H1 (cell line): ENCODE results near the gene ERG28. TPM values are rescaled to one million over a fixed set of nuclear protein-coding genes. Genes with fewer than 3 reads are reported as not detected.

Experiments used
- BRCA1 ChIP-seq: IDR thresholded peaks from 2 replicates; pipeline ENCODE4 v1.6.1; 2012; ENCODE audit warnings: low read depth, low read length, improper control_type of control experiment
- EZH2 ChIP-seq: fragments of 200-600 bp; sonication (generic); IDR thresholded peaks from 2 replicates; pipeline ENCODE4 v1.7.1; 2012; ENCODE audit warnings: low read depth, mild to moderate bottlenecking, moderate library complexity, low read length, inconsistent platforms; ENCODE audit not compliant: severe bottlenecking
- polyA plus RNA-seq, 7 experiments: library from polyadenylated mRNA; depleted of rRNA in 3 of 7; stranded (reverse) in 5 of 7; unstranded in 2 of 7; fragments of >200 nt in 5 of 7; fragments of 200-250 nt in 2 of 7; gene quantifications; 1 replicate in 5 of 7; 2 replicates in 1 of 7; 4 replicates in 1 of 7; pipeline versions ENCODE4 v1.2.1 to v1.2.3, GENCODE V29; 2011 to 2013; ENCODE audit warnings: missing spikeins in 2 of 7, mixed read lengths in 2 of 7
- total RNA-seq: library from RNA; stranded (reverse); fragmentation: NEBNext Ultra II Directional; extraction: Animal tissue kit (Norgen Biotek cat#: 25700); gene quantifications from 2 replicates; pipeline ENCODE4 v1.2.1, GENCODE V29; 2021
- TF ChIP-seq, protein P1 (sequence below): fragments of 300-600 bp; sonication (generic); IDR thresholded peaks from 2 replicates; pipeline ENCODE4 v1.7.1; 2012; ENCODE audit warnings: low read length, moderate library complexity, mild to moderate bottlenecking, inconsistent platforms; ENCODE audit not compliant: insufficient replicate concordance

The ERG28 gene
- total and polyA plus RNA-seq, 2 of the 8 experiments (the other 6 are each of a cell fraction or from before 2014, with no cell fraction given): 32.6 to 56.7 TPM

DNA sequence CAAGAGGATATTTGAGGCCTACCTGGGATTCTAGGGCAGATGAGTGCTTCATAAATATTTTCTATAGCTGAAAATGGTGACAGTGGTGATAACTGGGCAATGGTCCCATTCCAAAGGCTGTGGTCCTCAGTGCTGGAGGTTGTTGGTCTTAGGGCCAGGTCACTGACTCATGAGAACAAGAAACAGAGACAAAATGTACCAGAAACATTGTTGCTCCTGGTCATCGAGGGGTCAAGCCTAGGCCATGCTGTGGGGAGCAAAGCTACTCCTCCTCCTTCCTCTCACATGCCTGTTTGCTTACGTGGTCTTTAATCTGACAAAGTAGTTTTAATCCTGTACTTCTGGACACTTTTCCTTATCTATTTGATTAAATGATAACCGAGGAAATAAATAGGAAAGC, 33.8 kb downstream of the ERG28 start (continued):
- TF ChIP-seq, protein P1, sequence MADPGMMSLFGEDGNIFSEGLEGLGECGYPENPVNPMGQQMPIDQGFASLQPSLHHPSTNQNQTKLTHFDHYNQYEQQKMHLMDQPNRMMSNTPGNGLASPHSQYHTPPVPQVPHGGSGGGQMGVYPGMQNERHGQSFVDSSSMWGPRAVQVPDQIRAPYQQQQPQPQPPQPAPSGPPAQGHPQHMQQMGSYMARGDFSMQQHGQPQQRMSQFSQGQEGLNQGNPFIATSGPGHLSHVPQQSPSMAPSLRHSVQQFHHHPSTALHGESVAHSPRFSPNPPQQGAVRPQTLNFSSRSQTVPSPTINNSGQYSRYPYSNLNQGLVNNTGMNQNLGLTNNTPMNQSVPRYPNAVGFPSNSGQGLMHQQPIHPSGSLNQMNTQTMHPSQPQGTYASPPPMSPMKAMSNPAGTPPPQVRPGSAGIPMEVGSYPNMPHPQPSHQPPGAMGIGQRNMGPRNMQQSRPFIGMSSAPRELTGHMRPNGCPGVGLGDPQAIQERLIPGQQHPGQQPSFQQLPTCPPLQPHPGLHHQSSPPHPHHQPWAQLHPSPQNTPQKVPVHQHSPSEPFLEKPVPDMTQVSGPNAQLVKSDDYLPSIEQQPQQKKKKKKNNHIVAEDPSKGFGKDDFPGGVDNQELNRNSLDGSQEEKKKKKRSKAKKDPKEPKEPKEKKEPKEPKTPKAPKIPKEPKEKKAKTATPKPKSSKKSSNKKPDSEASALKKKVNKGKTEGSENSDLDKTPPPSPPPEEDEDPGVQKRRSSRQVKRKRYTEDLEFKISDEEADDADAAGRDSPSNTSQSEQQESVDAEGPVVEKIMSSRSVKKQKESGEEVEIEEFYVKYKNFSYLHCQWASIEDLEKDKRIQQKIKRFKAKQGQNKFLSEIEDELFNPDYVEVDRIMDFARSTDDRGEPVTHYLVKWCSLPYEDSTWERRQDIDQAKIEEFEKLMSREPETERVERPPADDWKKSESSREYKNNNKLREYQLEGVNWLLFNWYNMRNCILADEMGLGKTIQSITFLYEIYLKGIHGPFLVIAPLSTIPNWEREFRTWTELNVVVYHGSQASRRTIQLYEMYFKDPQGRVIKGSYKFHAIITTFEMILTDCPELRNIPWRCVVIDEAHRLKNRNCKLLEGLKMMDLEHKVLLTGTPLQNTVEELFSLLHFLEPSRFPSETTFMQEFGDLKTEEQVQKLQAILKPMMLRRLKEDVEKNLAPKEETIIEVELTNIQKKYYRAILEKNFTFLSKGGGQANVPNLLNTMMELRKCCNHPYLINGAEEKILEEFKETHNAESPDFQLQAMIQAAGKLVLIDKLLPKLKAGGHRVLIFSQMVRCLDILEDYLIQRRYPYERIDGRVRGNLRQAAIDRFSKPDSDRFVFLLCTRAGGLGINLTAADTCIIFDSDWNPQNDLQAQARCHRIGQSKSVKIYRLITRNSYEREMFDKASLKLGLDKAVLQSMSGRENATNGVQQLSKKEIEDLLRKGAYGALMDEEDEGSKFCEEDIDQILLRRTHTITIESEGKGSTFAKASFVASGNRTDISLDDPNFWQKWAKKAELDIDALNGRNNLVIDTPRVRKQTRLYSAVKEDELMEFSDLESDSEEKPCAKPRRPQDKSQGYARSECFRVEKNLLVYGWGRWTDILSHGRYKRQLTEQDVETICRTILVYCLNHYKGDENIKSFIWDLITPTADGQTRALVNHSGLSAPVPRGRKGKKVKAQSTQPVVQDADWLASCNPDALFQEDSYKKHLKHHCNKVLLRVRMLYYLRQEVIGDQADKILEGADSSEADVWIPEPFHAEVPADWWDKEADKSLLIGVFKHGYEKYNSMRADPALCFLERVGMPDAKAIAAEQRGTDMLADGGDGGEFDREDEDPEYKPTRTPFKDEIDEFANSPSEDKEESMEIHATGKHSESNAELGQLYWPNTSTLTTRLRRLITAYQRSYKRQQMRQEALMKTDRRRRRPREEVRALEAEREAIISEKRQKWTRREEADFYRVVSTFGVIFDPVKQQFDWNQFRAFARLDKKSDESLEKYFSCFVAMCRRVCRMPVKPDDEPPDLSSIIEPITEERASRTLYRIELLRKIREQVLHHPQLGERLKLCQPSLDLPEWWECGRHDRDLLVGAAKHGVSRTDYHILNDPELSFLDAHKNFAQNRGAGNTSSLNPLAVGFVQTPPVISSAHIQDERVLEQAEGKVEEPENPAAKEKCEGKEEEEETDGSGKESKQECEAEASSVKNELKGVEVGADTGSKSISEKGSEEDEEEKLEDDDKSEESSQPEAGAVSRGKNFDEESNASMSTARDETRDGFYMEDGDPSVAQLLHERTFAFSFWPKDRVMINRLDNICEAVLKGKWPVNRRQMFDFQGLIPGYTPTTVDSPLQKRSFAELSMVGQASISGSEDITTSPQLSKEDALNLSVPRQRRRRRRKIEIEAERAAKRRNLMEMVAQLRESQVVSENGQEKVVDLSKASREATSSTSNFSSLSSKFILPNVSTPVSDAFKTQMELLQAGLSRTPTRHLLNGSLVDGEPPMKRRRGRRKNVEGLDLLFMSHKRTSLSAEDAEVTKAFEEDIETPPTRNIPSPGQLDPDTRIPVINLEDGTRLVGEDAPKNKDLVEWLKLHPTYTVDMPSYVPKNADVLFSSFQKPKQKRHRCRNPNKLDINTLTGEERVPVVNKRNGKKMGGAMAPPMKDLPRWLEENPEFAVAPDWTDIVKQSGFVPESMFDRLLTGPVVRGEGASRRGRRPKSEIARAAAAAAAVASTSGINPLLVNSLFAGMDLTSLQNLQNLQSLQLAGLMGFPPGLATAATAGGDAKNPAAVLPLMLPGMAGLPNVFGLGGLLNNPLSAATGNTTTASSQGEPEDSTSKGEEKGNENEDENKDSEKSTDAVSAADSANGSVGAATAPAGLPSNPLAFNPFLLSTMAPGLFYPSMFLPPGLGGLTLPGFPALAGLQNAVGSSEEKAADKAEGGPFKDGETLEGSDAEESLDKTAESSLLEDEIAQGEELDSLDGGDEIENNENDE: no peak
- TF ChIP-seq EZH2 (no peak), BRCA1 (no peak)
